ENCODE results near the gene ORM2.

ORM2 gene

GRCh38 chr9:114309096-114309495, 20.6 kb upstream of the ORM2 start:
- Histone ChIP-seq H3K79me2 (no peaks in the 10 kb centered on the region), H2AFZ (no peak overlapping the region), H3K4me1 (no peaks in the 10 kb centered on the region), H3K27me3 (ENCODE audit: control insufficient read depth, insufficient read depth, low read length) (no peaks in the 10 kb centered on the region), H3K36me3 (ENCODE audit: control insufficient read depth, insufficient read depth, low read length) (no peaks in the 10 kb centered on the region), H3K9ac (no peak overlapping the region), H3K4me3 (ENCODE audit: low read depth, low read length) (no peak overlapping the region), H3K4me2 (ENCODE audit: low read length) (no peak overlapping the region), H3K27ac (no peak overlapping the region), H3K9me3 (ENCODE audit: control insufficient read depth, low read length) (no peaks in the 10 kb centered on the region)
- TF ChIP-seq, protein P1, sequence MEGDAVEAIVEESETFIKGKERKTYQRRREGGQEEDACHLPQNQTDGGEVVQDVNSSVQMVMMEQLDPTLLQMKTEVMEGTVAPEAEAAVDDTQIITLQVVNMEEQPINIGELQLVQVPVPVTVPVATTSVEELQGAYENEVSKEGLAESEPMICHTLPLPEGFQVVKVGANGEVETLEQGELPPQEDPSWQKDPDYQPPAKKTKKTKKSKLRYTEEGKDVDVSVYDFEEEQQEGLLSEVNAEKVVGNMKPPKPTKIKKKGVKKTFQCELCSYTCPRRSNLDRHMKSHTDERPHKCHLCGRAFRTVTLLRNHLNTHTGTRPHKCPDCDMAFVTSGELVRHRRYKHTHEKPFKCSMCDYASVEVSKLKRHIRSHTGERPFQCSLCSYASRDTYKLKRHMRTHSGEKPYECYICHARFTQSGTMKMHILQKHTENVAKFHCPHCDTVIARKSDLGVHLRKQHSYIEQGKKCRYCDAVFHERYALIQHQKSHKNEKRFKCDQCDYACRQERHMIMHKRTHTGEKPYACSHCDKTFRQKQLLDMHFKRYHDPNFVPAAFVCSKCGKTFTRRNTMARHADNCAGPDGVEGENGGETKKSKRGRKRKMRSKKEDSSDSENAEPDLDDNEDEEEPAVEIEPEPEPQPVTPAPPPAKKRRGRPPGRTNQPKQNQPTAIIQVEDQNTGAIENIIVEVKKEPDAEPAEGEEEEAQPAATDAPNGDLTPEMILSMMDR (IDR thresholded peaks at IDR 0.05), result no peak

- no peaks in the 10 kb centered on the region for H3K27me3 ChIP-seq (ENCODE audit: control insufficient read depth, insufficient read depth, low read length)
- H3K4me2 ChIP-seq (ENCODE audit: low read length), result no peak overlapping the region
- H3K36me3 ChIP-seq (ENCODE audit: control insufficient read depth, insufficient read depth, low read length), result no peaks in the 10 kb centered on the region
- TF ChIP-seq, protein P1 (IDR thresholded peaks at IDR 0.05), result no peak
- H3K9me3 ChIP-seq (ENCODE audit: control insufficient read depth, low read length), result no peaks in the 10 kb centered on the region
- H3K4me1 ChIP-seq, result no peaks in the 10 kb centered on the region
- H3K79me2 ChIP-seq, result no peaks in the 10 kb centered on the region
- H3K4me3 ChIP-seq (ENCODE audit: low read depth, low read length), result no peak overlapping the region
- H3K27ac ChIP-seq, result no peak overlapping the region
- no peak overlapping the region for H3K9ac ChIP-seq
- H2AFZ ChIP-seq, result no peak overlapping the region
Measured at GRCh38 chr9:114310471-114311450, 18.9 kb upstream of the ORM2 start.

GRCh38 chr9:114311571-114312512, 17.8 kb upstream of the ORM2 start:
- TF ChIP-seq, protein P1 (IDR thresholded peaks at IDR 0.05), result no peak
- H3K9me3 ChIP-seq (ENCODE audit: control insufficient read depth, low read length), result no peaks in the 10 kb centered on the region
- no peak overlapping the region for H3K4me3 ChIP-seq (ENCODE audit: low read depth, low read length)
- H3K36me3 ChIP-seq (ENCODE audit: control insufficient read depth, insufficient read depth, low read length), result no peaks in the 10 kb centered on the region
- no peak overlapping the region for H3K4me2 ChIP-seq (ENCODE audit: low read length)
- H3K4me1 ChIP-seq, result no peaks in the 10 kb centered on the region
- H3K79me2 ChIP-seq, result no peaks in the 10 kb centered on the region
- no peak overlapping the region for H3K27ac ChIP-seq
- H3K9ac ChIP-seq, result no peak overlapping the region
- no peak overlapping the region for H2AFZ ChIP-seq
- H3K27me3 ChIP-seq (ENCODE audit: control insufficient read depth, insufficient read depth, low read length), result no peaks in the 10 kb centered on the region

DNA sequence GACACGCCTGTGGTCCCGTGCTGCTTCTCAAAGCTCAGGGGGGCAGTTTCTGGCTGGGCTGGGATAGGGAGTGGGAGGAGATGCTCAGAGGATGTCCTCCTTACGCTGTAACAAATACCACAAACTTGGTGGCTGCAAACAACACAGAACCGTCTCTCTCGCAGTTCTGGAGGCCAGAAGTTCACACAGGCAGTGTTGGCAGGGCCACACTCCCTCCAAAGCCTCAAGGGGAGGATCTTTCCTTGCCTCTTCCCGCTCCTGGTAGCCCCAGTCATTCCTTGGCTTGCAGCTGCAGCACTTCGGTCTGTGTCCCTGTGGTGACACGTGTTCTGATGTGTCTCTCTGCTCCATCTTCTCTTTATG, 17.2 kb upstream of the ORM2 start:
- Histone ChIP-seq H3K79me2 (no peaks in the 10 kb centered on the region), H3K27ac (no peak overlapping the region), H3K27me3 (ENCODE audit: control insufficient read depth, insufficient read depth, low read length) (no peaks in the 10 kb centered on the region), H3K4me3 (ENCODE audit: low read depth, low read length) (no peak overlapping the region), H3K9me3 (ENCODE audit: control insufficient read depth, low read length) (no peaks in the 10 kb centered on the region), H3K36me3 (ENCODE audit: control insufficient read depth, insufficient read depth, low read length) (no peaks in the 10 kb centered on the region), H2AFZ (no peak overlapping the region), H3K4me2 (ENCODE audit: low read length) (no peak overlapping the region), H3K4me1 (no peaks in the 10 kb centered on the region), H3K9ac (no peak overlapping the region)
- TF ChIP-seq, protein P1 (IDR thresholded peaks at IDR 0.05), result no peak
